Measurements from ENCODE around the gene KRT76.

- TF ChIP-seq EZH2 (IDR thresholded peaks at IDR 0.05; ENCODE audit: insufficient read depth, poor library complexity, severe bottlenecking): no peak
- TF ChIP-seq EZH2phosphoT487 (IDR thresholded peaks at IDR 0.05; ENCODE audit: insufficient read depth, low read depth): no peak
These were observed 28.6 kb upstream of the KRT76 start for GRCh38 chr12:52805739-52806138.

Measured in GM23248 (cell line).